GM12878 (cell line): ENCODE data around the gene GALNTL6. TPM values are rescaled to one million over a fixed set of nuclear protein-coding genes. Genes with fewer than 3 reads are reported as not detected.

Source experiments
- ATAC-seq: fragments of 200-7000 bp; cut with Tn5 transposase; 3 replicates; pipeline ENCODE4 v1.9.1; 2020; ENCODE audit warnings: mild to moderate bottlenecking, moderate library complexity
- BruUV-seq: library from RNA; stranded (reverse); fragments of 400-500 nt; replicated peaks from 2 replicates; lab custom pipeline; 2021; lab: Mats Ljungman, UMichigan
- CTCF ChIA-PET: fragments of 300-600 bp; sonication (Branson Sonifier 250); formaldehyde crosslinking; extraction: SDS; loops from one replicate; lab custom pipeline; 2021; ENCODE audit warnings: inconsistent platforms; lab: Yijun Ruan, JAX
- POLR2A ChIA-PET: fragments of 350-600 bp; formaldehyde crosslinking; extraction: SDS; loops from one replicate; lab custom pipeline; 2021; ENCODE audit warnings: inconsistent platforms; lab: Charles Lee
- RAD21 ChIA-PET: fragments of 300-600 bp; sonication (Branson Sonifier 250); formaldehyde crosslinking; loops from one replicate; lab custom pipeline; 2023; ENCODE audit warnings: antibody characterized with exemption; ENCODE audit not compliant: unreplicated experiment; lab: Charles Lee
- SMC1A ChIA-PET: fragments of 300-600 bp; sonication (Branson Sonifier 250); formaldehyde crosslinking; loops from one replicate; lab custom pipeline; 2023; ENCODE audit not compliant: unreplicated experiment, uncharacterized antibody; lab: Charles Lee
- DNase-seq: peaks from one replicate; pipeline ENCODE4 v3.0.0-alpha.2; 2011; ENCODE audit warnings: low read depth, low spot score
- FAIRE-seq: peaks from 3 replicates; lab custom pipeline; 2011; peaks lifted over from hg19 to GRCh38; lab: Jason Lieb, UNC
- H2AFZ ChIP-seq: 2 replicates; pipeline ENCODE4 v1.6.0; 2011; ENCODE audit warnings: low read depth, low read length, control low read depth; ENCODE audit not compliant: control insufficient read depth
- H3K27ac ChIP-seq: 2 replicates; pipeline ENCODE4 v1.5.1; 2011; ENCODE audit warnings: control low read depth; ENCODE audit not compliant: control insufficient read depth, insufficient read depth
- H3K27me3 ChIP-seq, 2 experiments: replicated peaks in 1 of 2; 2 replicates each; pipeline versions ENCODE4 v1.6.0 to v1.6.1; 2011; ENCODE audit warnings: low read length in 1 of 2; ENCODE audit not compliant: control insufficient read depth in 2 of 2, insufficient read depth in 2 of 2
- H3K36me3 ChIP-seq, 2 experiments: 2 replicates each; pipeline ENCODE4 v1.5.1; 2011; ENCODE audit warnings: low read length in 1 of 2; ENCODE audit not compliant: control insufficient read depth in 2 of 2, insufficient read depth in 2 of 2
- H3K4me1 ChIP-seq: 2 replicates; pipeline ENCODE4 v1.6.1; 2011; ENCODE audit warnings: mild to moderate bottlenecking, low read length, moderate library complexity, mixed read lengths; ENCODE audit not compliant: control insufficient read depth, insufficient read depth
- H3K4me2 ChIP-seq: 2 replicates; pipeline ENCODE4 v1.6.0; 2011; ENCODE audit warnings: control low read depth; ENCODE audit not compliant: control insufficient read depth, insufficient read depth
- H3K4me3 ChIP-seq: fragments of 200-600 bp; sonication (generic); 2 replicates; pipeline ENCODE4 v1.5.1; 2016
- H3K79me2 ChIP-seq: 2 replicates; pipeline ENCODE4 v1.6.0; 2011; ENCODE audit warnings: low read length; ENCODE audit not compliant: control insufficient read depth, insufficient read depth
- H3K9ac ChIP-seq: 2 replicates; pipeline ENCODE4 v1.8.0; 2011; ENCODE audit warnings: low read length, control low read depth, mixed read lengths; ENCODE audit not compliant: control insufficient read depth, insufficient read depth
- H3K9me3 ChIP-seq: replicated peaks from 3 replicates; pipeline ENCODE4 v1.5.1; 2011; ENCODE audit warnings: mild to moderate bottlenecking, low read length; ENCODE audit not compliant: control insufficient read depth, insufficient read depth
- H4K20me1 ChIP-seq: 2 replicates; pipeline ENCODE4 v1.6.0; 2011; ENCODE audit not compliant: control insufficient read depth, insufficient read depth
- BCL11A ChIP-seq: IDR thresholded peaks from 2 replicates; pipeline ENCODE4 v1.6.1; 2011; ENCODE audit warnings: low read depth, low read length
- BRCA1 ChIP-seq: IDR thresholded peaks from 2 replicates; pipeline ENCODE4 v1.6.1; 2011; ENCODE audit warnings: low read depth, low read length, improper control_type of control experiment
- CBX3 ChIP-seq: fragments of 200-600 bp; sonication (generic); IDR thresholded peaks from 2 replicates; pipeline ENCODE4 v1.6.1; 2016; ENCODE audit warnings: low read depth, borderline replicate concordance
- CBX5 ChIP-seq: sonication (generic); IDR thresholded peaks from 2 replicates; pipeline ENCODE4 v1.6.1; 2016; ENCODE audit warnings: low read depth, moderate library complexity, mild to moderate bottlenecking, inconsistent platforms
- E2F8 ChIP-seq: fragments of 450-650 bp; IDR thresholded peaks from 2 replicates; pipeline ENCODE4 v1.6.1; 2018; ENCODE audit warnings: mild to moderate bottlenecking, low read depth, moderate library complexity; ENCODE audit not compliant: partially characterized antibody
- GATAD2B ChIP-seq: fragments of 450-650 bp; conservative IDR thresholded peaks from 2 replicates; pipeline ENCODE4 v1.6.1; 2017; ENCODE audit warnings: low read depth, mild to moderate bottlenecking, moderate library complexity
- NBN ChIP-seq: fragments of 450-650 bp; IDR thresholded peaks from 2 replicates; pipeline ENCODE4 v1.6.1; 2016
- SMAD1 ChIP-seq: fragments of 450-650 bp; IDR thresholded peaks from 2 replicates; pipeline ENCODE4 v1.6.1; 2018; ENCODE audit warnings: mild to moderate bottlenecking, low read depth; ENCODE audit not compliant: partially characterized antibody
- SP1 ChIP-seq: IDR thresholded peaks from one replicate; pipeline ENCODE4 v1.6.1; 2011; ENCODE audit warnings: low read depth, low read length
- SUPT20H ChIP-seq: IDR thresholded peaks from 2 replicates; pipeline ENCODE4 v1.6.1; 2011; ENCODE audit warnings: low read depth, mild to moderate bottlenecking, low read length, moderate library complexity, borderline replicate concordance; ENCODE audit not compliant: control insufficient read depth
- TAF1 ChIP-seq: IDR thresholded peaks from 2 replicates; pipeline ENCODE4 v1.6.1; 2011; ENCODE audit warnings: mild to moderate bottlenecking, low read depth, low read length, borderline replicate concordance
- TCF3 ChIP-seq: IDR thresholded peaks from 2 replicates; pipeline ENCODE4 v1.6.1; 2012; ENCODE audit warnings: low read depth, mild to moderate bottlenecking, low read length, borderline replicate concordance; ENCODE audit not compliant: insufficient read depth
- ZZZ3 ChIP-seq: IDR thresholded peaks from 2 replicates; pipeline ENCODE4 v1.6.1; 2011; ENCODE audit warnings: low read depth; ENCODE audit not compliant: control insufficient read depth, insufficient read length
- WGBS: methylation state at CpG from one replicate; pipeline ENCODE4 v1.1.6; 2016; ENCODE audit warnings: low lambda C conversion rate; ENCODE audit not compliant: insufficient replicate concordance, insufficient coverage; ENCODE audit errors: missing lambda C conversion rate; 5-methylcytosine and 5-hydroxymethylcytosine counted together
- in situ Hi-C: fragments of 300-500 bp; cut with MboI; formaldehyde crosslinking; loops from 9 replicates; pipeline ENCODE4 v1.14.3; 2018; ENCODE audit warnings: mixed read lengths
- intact Hi-C: fragments of 100-400 bp; cut with micrococcal nuclease; formaldehyde crosslinking; loops from one replicate; pipeline ENCODE4 v1.14.2; 2022; ENCODE audit not compliant: unreplicated experiment
- polyA plus RNA-seq, 11 experiments: library from polyadenylated mRNA; depleted of rRNA in 4 of 11; unstranded in 6 of 11; stranded (reverse) in 5 of 11; fragments of >200 nt; fragmentation: Nextera tagmentation in 4 of 11; fragmentation: Illumina TruSeq in 1 of 11; extraction: Ambion mirVana in 4 of 11; extraction: Trizol in 1 of 11; gene quantifications; 1 replicate in 1 of 11; 2 replicates in 10 of 11; pipeline versions ENCODE4 v1.2.1 to v1.2.3, GENCODE V29; 2011 to 2016; ENCODE audit warnings: inconsistent platforms in 2 of 11, missing spikeins in 2 of 11, low read depth in 1 of 11
- total RNA-seq, 4 experiments: library from RNA; depleted of rRNA in 3 of 4; stranded (reverse); fragments of >200 nt in 3 of 4; fragmentation: Illumina TruSeq in 1 of 4; extraction: Trizol in 1 of 4; gene quantifications; 2 replicates each; pipeline versions ENCODE4 v1.2.1 to v1.2.3, GENCODE V29; 2013 to 2021
- TF ChIP-seq, protein P1 (sequence below): IDR thresholded peaks from 2 replicates; pipeline ENCODE4 v1.6.1; 2011; ENCODE audit warnings: low read depth, mild to moderate bottlenecking, low read length, moderate library complexity, borderline replicate concordance; ENCODE audit errors: extremely low read depth
- TF ChIP-seq, protein P2 (sequence below): fragments of 450-650 bp; IDR thresholded peaks from 2 replicates; pipeline ENCODE4 v1.6.1; 2017; ENCODE audit warnings: mild to moderate bottlenecking

GALNTL6 gene
- total and polyA plus RNA-seq, 10 of the 15 experiments (the other 5 are each of a cell fraction or from before 2014, with no cell fraction given), result 0.01 to 0.29 TPM; not detected in 8

DNA sequence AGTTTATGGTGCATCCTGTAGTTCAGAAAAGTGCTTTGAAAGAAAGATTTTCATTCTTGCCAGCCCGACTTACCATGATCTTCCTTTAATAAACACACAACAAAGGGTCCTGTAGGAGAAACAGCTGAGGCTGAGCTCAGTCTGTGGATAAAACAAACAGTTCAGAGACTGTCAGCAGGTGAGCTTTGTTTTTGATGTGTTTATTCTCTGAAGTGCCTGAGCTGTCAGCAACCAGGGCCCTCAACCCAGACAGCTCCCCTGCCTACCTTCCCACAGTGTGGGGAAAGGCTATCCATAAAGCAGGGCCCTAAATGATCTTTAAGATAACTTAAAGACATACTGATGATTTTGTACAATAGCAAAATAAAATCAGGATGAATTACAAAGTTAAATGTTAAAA lies 896.2 kb downstream of the GALNTL6 start:
- BruUV-seq, result no TSS peak
- Histone ChIP-seq H3K27ac (no peak overlapping the region), H3K9ac (no peak overlapping the region), H3K79me2 (no peaks in the 10 kb centered on the region), H3K4me1 (no peaks in the 10 kb centered on the region), H3K4me3 (no peak overlapping the region), H3K4me2 (no peak overlapping the region), H3K27me3 (no peaks in the 10 kb centered on the region), H4K20me1 (no peaks in the 10 kb centered on the region), H3K9me3 (no peaks in the 10 kb centered on the region; the same call in 2 of the 3 replicates), H3K36me3 (no peaks in the 10 kb centered on the region), H2AFZ (no peak overlapping the region)
- ChIA-PET CTCF (no interaction called here), SMC1A (no interaction called here), RAD21 (no interaction called here), POLR2A (no interaction called here)
- intact Hi-C loops, result no loop called here
- no peak for FAIRE-seq
- TF ChIP-seq CBX5 (no peak), SUPT20H (no peak), BCL11A (no peak), TCF3 (no peak), E2F8 (no peak), BRCA1 (no peak), SP1 (no peak), TAF1 (no peak), GATAD2B (no peak), CBX3 (no peak), SMAD1 (no peak), NBN (no peak), ZZZ3 (no peak)
- TF ChIP-seq, protein P1, sequence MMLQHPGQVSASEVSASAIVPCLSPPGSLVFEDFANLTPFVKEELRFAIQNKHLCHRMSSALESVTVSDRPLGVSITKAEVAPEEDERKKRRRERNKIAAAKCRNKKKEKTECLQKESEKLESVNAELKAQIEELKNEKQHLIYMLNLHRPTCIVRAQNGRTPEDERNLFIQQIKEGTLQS, result no peak
- TF ChIP-seq, protein P2, sequence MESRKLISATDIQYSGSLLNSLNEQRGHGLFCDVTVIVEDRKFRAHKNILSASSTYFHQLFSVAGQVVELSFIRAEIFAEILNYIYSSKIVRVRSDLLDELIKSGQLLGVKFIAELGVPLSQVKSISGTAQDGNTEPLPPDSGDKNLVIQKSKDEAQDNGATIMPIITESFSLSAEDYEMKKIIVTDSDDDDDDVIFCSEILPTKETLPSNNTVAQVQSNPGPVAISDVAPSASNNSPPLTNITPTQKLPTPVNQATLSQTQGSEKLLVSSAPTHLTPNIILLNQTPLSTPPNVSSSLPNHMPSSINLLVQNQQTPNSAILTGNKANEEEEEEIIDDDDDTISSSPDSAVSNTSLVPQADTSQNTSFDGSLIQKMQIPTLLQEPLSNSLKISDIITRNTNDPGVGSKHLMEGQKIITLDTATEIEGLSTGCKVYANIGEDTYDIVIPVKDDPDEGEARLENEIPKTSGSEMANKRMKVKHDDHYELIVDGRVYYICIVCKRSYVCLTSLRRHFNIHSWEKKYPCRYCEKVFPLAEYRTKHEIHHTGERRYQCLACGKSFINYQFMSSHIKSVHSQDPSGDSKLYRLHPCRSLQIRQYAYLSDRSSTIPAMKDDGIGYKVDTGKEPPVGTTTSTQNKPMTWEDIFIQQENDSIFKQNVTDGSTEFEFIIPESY, result no peak
- 0% methylated on average over 1 of the region's 1 CpG for WGBS
- DNase-seq, result no peak
- in situ Hi-C loops, result no loop called here
- ATAC-seq, result no peak
